ENCODE measurements around the gene MED16. TPM values are rescaled to one million over a fixed set of nuclear protein-coding genes. Genes with fewer than 3 reads are reported as not detected.

The MED16 gene
- total RNA-seq, 1 experiment from 2014 or later, result 69.1 TPM

DNA sequence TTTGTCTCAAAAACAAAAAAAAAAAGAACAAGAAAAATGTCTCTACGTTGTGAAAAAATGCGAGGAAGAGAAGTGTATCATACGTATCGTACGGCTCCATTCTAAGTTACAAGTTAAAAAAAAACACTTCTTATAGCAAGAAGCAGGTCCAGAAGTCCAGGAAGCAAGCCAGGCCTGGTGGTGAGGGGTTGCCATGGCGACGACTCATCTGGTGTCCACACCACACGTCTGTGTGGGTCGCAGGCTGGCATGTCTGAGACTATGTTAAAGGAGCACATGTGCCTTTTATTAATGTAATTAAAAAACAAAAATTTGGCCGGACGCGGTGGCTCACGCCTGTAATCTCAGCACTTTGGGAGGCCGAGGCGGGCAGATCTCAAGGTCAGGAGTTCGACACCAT lies 5.9 kb downstream of the MED16 start:
- H3K9me3 ChIP-seq, result no peaks in the 10 kb centered on the region
- DNase-seq, result no peak
- H3K9me3 Mint-ChIP-seq (ENCODE audit: unreplicated experiment), result no peaks in the 10 kb centered on the region
- H3K36me3 ChIP-seq (ENCODE audit: control insufficient read depth, insufficient read depth, low read length), result peaks cover 3% of the 10 kb centered on the region
- H3K4me1 Mint-ChIP-seq (ENCODE audit: low read depth, unreplicated experiment), result no peaks in the 10 kb centered on the region
- H3K36me3 Mint-ChIP-seq (ENCODE audit: insufficient read depth, unreplicated experiment), result peaks cover 39% of the 10 kb centered on the region
- no TSS peak for BruUV-seq (replicated peaks)
- H3K27me3 ChIP-seq (replicated peaks; ENCODE audit: control insufficient read depth, insufficient read depth, low read length), result no peaks in the 10 kb centered on the region
- H3K27ac Mint-ChIP-seq (ENCODE audit: unreplicated experiment), result no peak overlapping the region
- POLR2A ChIA-PET, result no interaction called here
- H3K4me3 ChIP-seq (ENCODE audit: low read depth, low read length), result no peak overlapping the region
- no peaks in the 10 kb centered on the region for H3K27me3 Mint-ChIP-seq (ENCODE audit: insufficient read depth, unreplicated experiment)
- TF ChIP-seq, protein P1, sequence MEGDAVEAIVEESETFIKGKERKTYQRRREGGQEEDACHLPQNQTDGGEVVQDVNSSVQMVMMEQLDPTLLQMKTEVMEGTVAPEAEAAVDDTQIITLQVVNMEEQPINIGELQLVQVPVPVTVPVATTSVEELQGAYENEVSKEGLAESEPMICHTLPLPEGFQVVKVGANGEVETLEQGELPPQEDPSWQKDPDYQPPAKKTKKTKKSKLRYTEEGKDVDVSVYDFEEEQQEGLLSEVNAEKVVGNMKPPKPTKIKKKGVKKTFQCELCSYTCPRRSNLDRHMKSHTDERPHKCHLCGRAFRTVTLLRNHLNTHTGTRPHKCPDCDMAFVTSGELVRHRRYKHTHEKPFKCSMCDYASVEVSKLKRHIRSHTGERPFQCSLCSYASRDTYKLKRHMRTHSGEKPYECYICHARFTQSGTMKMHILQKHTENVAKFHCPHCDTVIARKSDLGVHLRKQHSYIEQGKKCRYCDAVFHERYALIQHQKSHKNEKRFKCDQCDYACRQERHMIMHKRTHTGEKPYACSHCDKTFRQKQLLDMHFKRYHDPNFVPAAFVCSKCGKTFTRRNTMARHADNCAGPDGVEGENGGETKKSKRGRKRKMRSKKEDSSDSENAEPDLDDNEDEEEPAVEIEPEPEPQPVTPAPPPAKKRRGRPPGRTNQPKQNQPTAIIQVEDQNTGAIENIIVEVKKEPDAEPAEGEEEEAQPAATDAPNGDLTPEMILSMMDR (IDR thresholded peaks at IDR 0.05; ENCODE audit: insufficient read depth in 1 of 2, low read depth in 1 of 2, low read length in 1 of 2, severe bottlenecking in 1 of 2, unreplicated experiment in 1 of 2), result no peak
- CTCF ChIA-PET, result no interaction called here
- H3K4me1 ChIP-seq, result peaks cover 14% of the 10 kb centered on the region
- intact Hi-C loops (cut with micrococcal nuclease; ENCODE audit: unreplicated experiment), result no loop called here
- no peak overlapping the region for H3K4me3 Mint-ChIP-seq (ENCODE audit: unreplicated experiment)

DNA sequence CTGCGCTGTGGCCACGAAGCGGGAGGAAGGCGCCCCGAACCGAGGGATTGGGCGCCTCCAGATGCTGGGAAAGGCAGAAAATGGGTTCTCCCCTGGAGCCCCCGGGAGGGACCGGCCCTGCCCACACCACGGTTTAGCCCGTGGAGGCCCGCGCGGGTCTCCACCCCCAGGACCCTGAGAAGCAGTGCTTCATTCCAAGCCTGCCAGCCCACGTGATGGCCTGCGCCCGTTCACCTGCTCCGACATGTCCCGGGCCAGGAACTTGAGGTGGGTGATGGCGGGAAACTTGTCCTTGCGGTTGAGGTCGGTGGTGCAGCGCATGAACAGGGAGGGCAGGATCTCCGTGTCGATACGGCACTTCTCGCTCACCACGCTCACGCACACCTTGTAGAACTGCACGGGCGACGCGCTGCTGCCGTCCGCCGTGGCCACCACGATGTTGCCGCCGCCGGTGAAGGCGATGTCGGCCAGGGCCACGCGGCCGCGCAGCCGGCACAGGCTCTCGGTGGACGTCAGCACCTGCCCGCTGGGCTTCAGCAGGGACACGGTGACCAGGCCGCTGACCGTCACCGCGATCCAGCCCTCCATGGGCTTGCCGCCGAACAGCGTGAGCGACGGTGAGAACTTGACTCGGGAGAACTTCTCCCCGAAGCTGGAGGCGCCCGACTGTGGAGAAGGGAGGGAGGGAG lies 7.3 kb downstream of the MED16 start:
- peaks cover 49% of the 10 kb centered on the region for H3K36me3 Mint-ChIP-seq (ENCODE audit: insufficient read depth, unreplicated experiment)
- Histone ChIP-seq H3K4me3 (ENCODE audit: low read depth, low read length) (no peak overlapping the region), H3K36me3 (ENCODE audit: control insufficient read depth, insufficient read depth, low read length) (peaks cover 3% of the 10 kb centered on the region), H3K4me1 (peaks cover 14% of the 10 kb centered on the region), H3K9me3 (no peaks in the 10 kb centered on the region), H3K27me3 (replicated peaks; ENCODE audit: control insufficient read depth, insufficient read depth, low read length) (no peaks in the 10 kb centered on the region)
- H3K4me3 Mint-ChIP-seq (ENCODE audit: unreplicated experiment), result no peak overlapping the region
- POLR2A ChIA-PET, result interaction anchor here (0.6 kb wide), 1 partner anchor 134 kb away, joined by 12 read pairs; no protein-coding TSS in a partner anchor
- CTCF ChIA-PET, result no interaction called here
- no peaks in the 10 kb centered on the region for H3K27me3 Mint-ChIP-seq (ENCODE audit: insufficient read depth, unreplicated experiment)
- no TSS peak for BruUV-seq (replicated peaks)
- H3K9me3 Mint-ChIP-seq (ENCODE audit: unreplicated experiment), result no peaks in the 10 kb centered on the region
- peak overlapping the region; percentile 57 for H3K27ac Mint-ChIP-seq (ENCODE audit: unreplicated experiment)
- DNase-seq, result no peak
- intact Hi-C loops (cut with micrococcal nuclease; ENCODE audit: unreplicated experiment), result no loop called here
- no peaks in the 10 kb centered on the region for H3K4me1 Mint-ChIP-seq (ENCODE audit: low read depth, unreplicated experiment)
- TF ChIP-seq, protein P1 (IDR thresholded peaks at IDR 0.05; ENCODE audit: insufficient read depth in 1 of 2, low read depth in 1 of 2, low read length in 1 of 2, severe bottlenecking in 1 of 2, unreplicated experiment in 1 of 2), result no peak

DNA sequence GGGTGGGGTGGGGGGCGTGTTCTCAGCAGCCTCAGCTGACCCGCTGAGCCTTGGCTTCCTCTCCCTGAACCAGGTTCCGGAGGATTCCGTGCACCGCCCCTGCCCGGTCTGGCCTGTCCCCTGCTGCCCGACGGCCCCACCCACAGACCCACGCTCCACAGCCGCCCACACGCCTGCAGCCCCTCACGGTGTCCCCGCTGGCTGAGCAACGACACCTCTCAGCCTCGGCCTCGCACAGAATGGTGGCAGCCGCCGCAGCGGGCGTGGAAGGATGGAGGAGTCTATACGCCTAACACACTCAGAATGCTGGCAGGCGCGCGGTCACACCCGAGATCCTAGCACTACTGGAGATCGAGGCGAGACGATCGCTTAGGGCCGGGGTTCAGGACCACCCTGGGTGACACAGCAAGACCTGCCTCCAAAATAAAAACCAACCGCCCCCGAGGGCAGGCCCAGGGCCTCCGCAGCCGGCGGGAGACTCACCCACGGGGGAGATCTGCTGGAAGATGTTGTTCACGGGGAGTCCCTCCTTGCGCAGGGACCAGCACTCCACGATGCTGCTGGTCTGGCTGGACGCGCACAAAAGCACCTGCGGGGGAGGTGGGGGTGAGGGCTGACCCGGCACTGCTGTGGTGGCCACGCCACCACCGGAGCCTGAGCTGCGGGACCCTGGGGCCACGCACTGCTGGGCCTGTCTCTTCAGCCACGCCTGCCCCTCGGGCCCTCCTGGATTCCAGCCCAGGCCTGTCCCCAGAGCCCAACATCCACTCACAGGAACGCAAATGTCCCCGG lies 8.4 kb downstream of the MED16 start:
- intact Hi-C loops (cut with micrococcal nuclease; ENCODE audit: unreplicated experiment), result no loop called here
- Histone ChIP-seq H3K4me3 (ENCODE audit: low read depth, low read length) (no peak overlapping the region), H3K9me3 (no peaks in the 10 kb centered on the region), H3K4me1 (peaks cover 14% of the 10 kb centered on the region), H3K27me3 (replicated peaks; ENCODE audit: control insufficient read depth, insufficient read depth, low read length) (no peaks in the 10 kb centered on the region), H3K36me3 (ENCODE audit: control insufficient read depth, insufficient read depth, low read length) (peaks cover 2% of the 10 kb centered on the region)
- peak overlapping the region; percentile 57 for H3K27ac Mint-ChIP-seq (ENCODE audit: unreplicated experiment)
- TF ChIP-seq, protein P1 (IDR thresholded peaks at IDR 0.05; ENCODE audit: insufficient read depth in 1 of 2, low read depth in 1 of 2, low read length in 1 of 2, severe bottlenecking in 1 of 2, unreplicated experiment in 1 of 2), result no peak
- DNase-seq, result no peak
- H3K36me3 Mint-ChIP-seq (ENCODE audit: insufficient read depth, unreplicated experiment), result peaks cover 52% of the 10 kb centered on the region
- H3K4me1 Mint-ChIP-seq (ENCODE audit: low read depth, unreplicated experiment), result no peaks in the 10 kb centered on the region
- POLR2A ChIA-PET, result no interaction called here
- no peaks in the 10 kb centered on the region for H3K9me3 Mint-ChIP-seq (ENCODE audit: unreplicated experiment)
- CTCF ChIA-PET, result no interaction called here
- no peaks in the 10 kb centered on the region for H3K27me3 Mint-ChIP-seq (ENCODE audit: insufficient read depth, unreplicated experiment)
- H3K4me3 Mint-ChIP-seq (ENCODE audit: unreplicated experiment), result peak overlapping the region; percentile 22
- no TSS peak for BruUV-seq (replicated peaks)
